HEK293T (cell line): ENCODE data around the gene HMSD.

Experiments used
- ELF4 ChIP-seq: fragments of 450-650 bp; IDR thresholded peaks from 2 replicates; pipeline ENCODE4 v1.6.1; 2017; ENCODE audit warnings: antibody characterized with exemption
- HDGF ChIP-seq: fragments of 450-650 bp; IDR thresholded peaks from 2 replicates; pipeline ENCODE4 v1.6.1; 2017; ENCODE audit warnings: antibody characterized with exemption, borderline replicate concordance
- SUZ12 ChIP-seq: fragments of 450-650 bp; IDR thresholded peaks from 2 replicates; pipeline ENCODE4 v1.6.1; 2016; ENCODE audit warnings: mild to moderate bottlenecking

- TF ChIP-seq SUZ12 (no peak), HDGF (no peak), ELF4 (no peak)
Observed at GRCh38 chr18:63977040-63977439, 27.9 kb downstream of the HMSD start.
